WTC11 (cell line): ENCODE data around the gene TTC39B.

ENCODE experiments used
- CTCF ChIP-seq: fragments of 200-600 bp; IDR thresholded peaks from 2 replicates; pipeline ENCODE4 v1.8.0; 2022; ENCODE audit warnings: antibody characterized with exemption
- FOXJ3 ChIP-seq: sonication (generic); formaldehyde crosslinking; IDR thresholded peaks from 2 replicates; pipeline ENCODE4 v1.9.0; 2021; ENCODE audit warnings: missing genetic modification reagents, mild to moderate bottlenecking, borderline replicate concordance
- SP1 ChIP-seq: sonication (generic); formaldehyde crosslinking; conservative IDR thresholded peaks from 2 replicates; pipeline ENCODE4 v1.8.1; 2022; ENCODE audit warnings: missing genetic modification reagents
- TEAD1 ChIP-seq: sonication (generic); formaldehyde crosslinking; IDR thresholded peaks from 2 replicates; pipeline ENCODE4 v1.8.0; 2022; ENCODE audit warnings: mild to moderate bottlenecking, missing genetic modification reagents
- ZBTB21 ChIP-seq: sonication (generic); formaldehyde crosslinking; IDR thresholded peaks from 2 replicates; pipeline ENCODE4 v1.8.1; 2023; ENCODE audit warnings: mild to moderate bottlenecking, missing genetic modification reagents, borderline replicate concordance
- ZNF121 ChIP-seq: sonication (generic); formaldehyde crosslinking; IDR thresholded peaks from 2 replicates; pipeline ENCODE4 v1.8.0; 2023; ENCODE audit warnings: missing genetic modification reagents
- ZNF219 ChIP-seq: sonication (generic); formaldehyde crosslinking; IDR thresholded peaks from 2 replicates; pipeline ENCODE4 v1.8.0; 2023; ENCODE audit warnings: missing genetic modification reagents, mild to moderate bottlenecking, borderline replicate concordance
- ZNF671 ChIP-seq: fragments of 250-450 bp; sonication (Bioruptor Pico); IDR thresholded peaks from 2 replicates; pipeline ENCODE4 v1.8.0; 2021; ENCODE audit warnings: mild to moderate bottlenecking
- TF ChIP-seq, protein P1 (sequence below): sonication (generic); formaldehyde crosslinking; IDR thresholded peaks from 2 replicates; pipeline ENCODE4 v1.8.1; 2023; ENCODE audit warnings: mild to moderate bottlenecking, missing genetic modification reagents, moderate library complexity
- TF ChIP-seq, protein P2 (sequence below): sonication (generic); formaldehyde crosslinking; IDR thresholded peaks from 2 replicates; pipeline ENCODE4 v1.8.0; 2023; ENCODE audit warnings: mild to moderate bottlenecking, missing genetic modification reagents

DNA sequence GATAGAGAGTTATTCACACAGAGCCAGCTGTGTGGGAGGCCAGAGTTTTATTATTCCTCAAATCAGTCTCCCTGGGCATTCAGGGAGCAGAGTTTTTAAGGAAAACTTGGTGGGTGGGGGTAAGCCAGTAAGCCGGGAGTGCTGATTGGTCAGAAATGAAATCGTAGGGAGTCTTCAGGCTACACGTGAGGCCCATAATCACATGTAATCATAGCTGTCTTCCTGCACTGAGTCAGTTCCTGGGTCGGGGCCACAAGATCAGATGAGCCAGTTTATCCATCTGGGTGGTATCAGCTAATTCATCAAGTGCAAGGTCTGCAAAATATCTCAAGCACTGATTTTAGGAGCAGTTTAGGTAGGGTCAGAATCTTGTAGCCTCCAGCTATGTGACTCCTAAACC, 10.8 kb upstream of the TTC39B start:
- no peak for TF ChIP-seq CTCF
- TF ChIP-seq, protein P1, sequence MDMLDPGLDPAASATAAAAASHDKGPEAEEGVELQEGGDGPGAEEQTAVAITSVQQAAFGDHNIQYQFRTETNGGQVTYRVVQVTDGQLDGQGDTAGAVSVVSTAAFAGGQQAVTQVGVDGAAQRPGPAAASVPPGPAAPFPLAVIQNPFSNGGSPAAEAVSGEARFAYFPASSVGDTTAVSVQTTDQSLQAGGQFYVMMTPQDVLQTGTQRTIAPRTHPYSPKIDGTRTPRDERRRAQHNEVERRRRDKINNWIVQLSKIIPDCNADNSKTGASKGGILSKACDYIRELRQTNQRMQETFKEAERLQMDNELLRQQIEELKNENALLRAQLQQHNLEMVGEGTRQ (CRISPR knock-in tag): no peak
- TF ChIP-seq ZBTB21 (CRISPR knock-in tag): no peak
- no peak for TF ChIP-seq FOXJ3 (CRISPR knock-in tag)
- no peak for TF ChIP-seq TEAD1
- TF ChIP-seq SP1 (CRISPR knock-in tag): no peak
- no peak for TF ChIP-seq ZNF121 (CRISPR knock-in tag)
- no peak for TF ChIP-seq ZNF219 (CRISPR knock-in tag)
- no peak for TF ChIP-seq ZNF671 (CRISPR knock-in tag)
- TF ChIP-seq, protein P2, sequence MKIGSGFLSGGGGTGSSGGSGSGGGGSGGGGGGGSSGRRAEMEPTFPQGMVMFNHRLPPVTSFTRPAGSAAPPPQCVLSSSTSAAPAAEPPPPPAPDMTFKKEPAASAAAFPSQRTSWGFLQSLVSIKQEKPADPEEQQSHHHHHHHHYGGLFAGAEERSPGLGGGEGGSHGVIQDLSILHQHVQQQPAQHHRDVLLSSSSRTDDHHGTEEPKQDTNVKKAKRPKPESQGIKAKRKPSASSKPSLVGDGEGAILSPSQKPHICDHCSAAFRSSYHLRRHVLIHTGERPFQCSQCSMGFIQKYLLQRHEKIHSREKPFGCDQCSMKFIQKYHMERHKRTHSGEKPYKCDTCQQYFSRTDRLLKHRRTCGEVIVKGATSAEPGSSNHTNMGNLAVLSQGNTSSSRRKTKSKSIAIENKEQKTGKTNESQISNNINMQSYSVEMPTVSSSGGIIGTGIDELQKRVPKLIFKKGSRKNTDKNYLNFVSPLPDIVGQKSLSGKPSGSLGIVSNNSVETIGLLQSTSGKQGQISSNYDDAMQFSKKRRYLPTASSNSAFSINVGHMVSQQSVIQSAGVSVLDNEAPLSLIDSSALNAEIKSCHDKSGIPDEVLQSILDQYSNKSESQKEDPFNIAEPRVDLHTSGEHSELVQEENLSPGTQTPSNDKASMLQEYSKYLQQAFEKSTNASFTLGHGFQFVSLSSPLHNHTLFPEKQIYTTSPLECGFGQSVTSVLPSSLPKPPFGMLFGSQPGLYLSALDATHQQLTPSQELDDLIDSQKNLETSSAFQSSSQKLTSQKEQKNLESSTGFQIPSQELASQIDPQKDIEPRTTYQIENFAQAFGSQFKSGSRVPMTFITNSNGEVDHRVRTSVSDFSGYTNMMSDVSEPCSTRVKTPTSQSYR (CRISPR knock-in tag): no peak
